HepG2 (cell line): ENCODE data around the gene CUL4A.

ENCODE experiments used
- CHD2 ChIP-seq: IDR thresholded peaks from 2 replicates; pipeline ENCODE4 v1.6.1; 2011; ENCODE audit warnings: low read depth, low read length, improper control_type of control experiment
- ELF4 ChIP-seq: sonication (generic); formaldehyde crosslinking; IDR thresholded peaks from 2 replicates; pipeline ENCODE4 v1.5.0; 2020; ENCODE audit warnings: missing genetic modification reagents, mild to moderate bottlenecking, moderate library complexity, borderline replicate concordance
- KLF16 ChIP-seq, 2 experiments: sonication (generic) in 1 of 2; formaldehyde crosslinking in 1 of 2; IDR thresholded peaks; 2 replicates each; pipeline versions ENCODE4 v1.6.1 to v1.8.0; 2016 to 2023; ENCODE audit warnings: missing genetic modification reagents in 2 of 2, missing compliant biosample characterization in 1 of 2
- MLLT10 ChIP-seq: sonication (generic); formaldehyde crosslinking; IDR thresholded peaks from 2 replicates; pipeline ENCODE4 v1.4.0; 2020; ENCODE audit warnings: missing genetic modification reagents
- ZNF543 ChIP-seq: sonication (generic); formaldehyde crosslinking; IDR thresholded peaks from 2 replicates; pipeline ENCODE4 v1.4.0; 2020; ENCODE audit warnings: mild to moderate bottlenecking, missing genetic modification reagents
- ZNF773 ChIP-seq: sonication (generic); formaldehyde crosslinking; IDR thresholded peaks from 2 replicates; pipeline ENCODE4 v1.4.0; 2020; ENCODE audit warnings: missing genetic modification reagents, borderline replicate concordance
- ZNF891 ChIP-seq: sonication (generic); formaldehyde crosslinking; IDR thresholded peaks from 2 replicates; pipeline ENCODE4 v1.5.0; 2020; ENCODE audit warnings: mild to moderate bottlenecking, missing genetic modification reagents
- TF ChIP-seq, protein P1 (sequence below), 2 experiments: sonication (generic) in 1 of 2; formaldehyde crosslinking in 1 of 2; IDR thresholded peaks; 2 replicates each; pipeline versions ENCODE4 v1.5.1 to v1.6.1; 2011 to 2020; ENCODE audit warnings: borderline replicate concordance in 1 of 2, low read depth in 1 of 2, low read length in 1 of 2, mild to moderate bottlenecking in 1 of 2, missing genetic modification reagents in 1 of 2, moderate library complexity in 1 of 2
- TF ChIP-seq, protein P2 (sequence below): sonication (generic); formaldehyde crosslinking; IDR thresholded peaks from 2 replicates; pipeline ENCODE4 v1.5.1; 2020; ENCODE audit warnings: missing genetic modification reagents, mild to moderate bottlenecking, borderline replicate concordance
- TF ChIP-seq, protein P3 (sequence below): sonication (generic); formaldehyde crosslinking; IDR thresholded peaks from 2 replicates; pipeline ENCODE4 v1.4.0; 2020; ENCODE audit warnings: missing genetic modification reagents

DNA sequence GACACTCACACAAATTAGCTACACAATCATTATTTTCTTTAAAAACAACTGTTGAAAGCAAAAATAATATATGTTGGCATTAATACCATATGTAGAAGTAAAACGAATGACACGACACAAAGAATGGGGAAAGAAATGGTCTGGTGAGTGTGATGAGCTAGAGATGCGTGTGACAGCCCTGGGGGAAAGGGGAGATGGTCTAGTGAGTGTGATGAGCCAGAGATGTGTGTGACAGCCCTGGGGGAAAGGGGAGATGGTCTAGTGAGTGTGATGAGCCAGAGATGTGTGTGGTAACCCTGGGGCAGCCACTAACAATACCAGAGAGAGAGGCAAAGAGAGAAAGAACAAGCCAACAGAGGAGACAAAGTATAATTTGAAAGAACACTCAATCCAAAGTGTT, 65.3 kb downstream of the CUL4A start:
- TF ChIP-seq ZNF891 (CRISPR knock-in tag) (no peak), ZNF773 (CRISPR knock-in tag) (no peak), MLLT10 (CRISPR knock-in tag) (no peak), ELF4 (CRISPR knock-in tag) (no peak), CHD2 (no peak), KLF16 (CRISPR knock-in tag; IDR thresholded peaks at IDR 0.05) (no peak), ZNF543 (no peak)
- TF ChIP-seq, protein P1, sequence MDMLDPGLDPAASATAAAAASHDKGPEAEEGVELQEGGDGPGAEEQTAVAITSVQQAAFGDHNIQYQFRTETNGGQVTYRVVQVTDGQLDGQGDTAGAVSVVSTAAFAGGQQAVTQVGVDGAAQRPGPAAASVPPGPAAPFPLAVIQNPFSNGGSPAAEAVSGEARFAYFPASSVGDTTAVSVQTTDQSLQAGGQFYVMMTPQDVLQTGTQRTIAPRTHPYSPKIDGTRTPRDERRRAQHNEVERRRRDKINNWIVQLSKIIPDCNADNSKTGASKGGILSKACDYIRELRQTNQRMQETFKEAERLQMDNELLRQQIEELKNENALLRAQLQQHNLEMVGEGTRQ (IDR thresholded peaks at IDR 0.05; ENCODE audit: low read depth, low read length): no peak
- TF ChIP-seq, protein P1 (CRISPR knock-in tag; IDR thresholded peaks at IDR 0.05; ENCODE audit: borderline replicate concordance): no peak
- TF ChIP-seq, protein P2, sequence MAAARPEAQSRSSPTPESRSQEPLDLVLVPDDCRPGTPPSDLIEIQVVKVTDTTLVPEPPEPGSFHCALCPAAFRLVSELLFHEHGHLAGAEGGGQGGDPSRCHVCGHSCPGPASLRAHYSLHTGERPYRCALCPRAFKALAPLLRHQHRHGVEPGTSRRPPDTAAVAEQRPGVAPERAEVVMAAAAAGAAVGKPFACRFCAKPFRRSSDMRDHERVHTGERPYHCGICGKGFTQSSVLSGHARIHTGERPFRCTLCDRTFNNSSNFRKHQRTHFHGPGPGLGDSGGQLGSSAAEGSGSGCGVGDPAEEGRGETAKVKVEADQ (CRISPR knock-in tag): no peak
- TF ChIP-seq, protein P3, sequence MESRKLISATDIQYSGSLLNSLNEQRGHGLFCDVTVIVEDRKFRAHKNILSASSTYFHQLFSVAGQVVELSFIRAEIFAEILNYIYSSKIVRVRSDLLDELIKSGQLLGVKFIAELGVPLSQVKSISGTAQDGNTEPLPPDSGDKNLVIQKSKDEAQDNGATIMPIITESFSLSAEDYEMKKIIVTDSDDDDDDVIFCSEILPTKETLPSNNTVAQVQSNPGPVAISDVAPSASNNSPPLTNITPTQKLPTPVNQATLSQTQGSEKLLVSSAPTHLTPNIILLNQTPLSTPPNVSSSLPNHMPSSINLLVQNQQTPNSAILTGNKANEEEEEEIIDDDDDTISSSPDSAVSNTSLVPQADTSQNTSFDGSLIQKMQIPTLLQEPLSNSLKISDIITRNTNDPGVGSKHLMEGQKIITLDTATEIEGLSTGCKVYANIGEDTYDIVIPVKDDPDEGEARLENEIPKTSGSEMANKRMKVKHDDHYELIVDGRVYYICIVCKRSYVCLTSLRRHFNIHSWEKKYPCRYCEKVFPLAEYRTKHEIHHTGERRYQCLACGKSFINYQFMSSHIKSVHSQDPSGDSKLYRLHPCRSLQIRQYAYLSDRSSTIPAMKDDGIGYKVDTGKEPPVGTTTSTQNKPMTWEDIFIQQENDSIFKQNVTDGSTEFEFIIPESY (CRISPR knock-in tag): no peak
